Stimulated activated CD8-positive, alpha-beta memory T cell treated with anti-CD3 and anti-CD28 coated beads, Interleukin-15, amount 100 ng/mL, for 48 hours (primary cell): Measurements from ENCODE around the gene CDH4.

Source experiments
- DNase-seq, 2 donors: peaks; one replicate each; pipeline ENCODE4 v3.0.0-alpha.2; 2020; ENCODE audit warnings: low read depth in 2 of 2

The CDH4 gene

GRCh38 chr20:61301711-61302525 lies 49.9 kb downstream of the CDH4 start:
- no peak for DNase-seq

DNA sequence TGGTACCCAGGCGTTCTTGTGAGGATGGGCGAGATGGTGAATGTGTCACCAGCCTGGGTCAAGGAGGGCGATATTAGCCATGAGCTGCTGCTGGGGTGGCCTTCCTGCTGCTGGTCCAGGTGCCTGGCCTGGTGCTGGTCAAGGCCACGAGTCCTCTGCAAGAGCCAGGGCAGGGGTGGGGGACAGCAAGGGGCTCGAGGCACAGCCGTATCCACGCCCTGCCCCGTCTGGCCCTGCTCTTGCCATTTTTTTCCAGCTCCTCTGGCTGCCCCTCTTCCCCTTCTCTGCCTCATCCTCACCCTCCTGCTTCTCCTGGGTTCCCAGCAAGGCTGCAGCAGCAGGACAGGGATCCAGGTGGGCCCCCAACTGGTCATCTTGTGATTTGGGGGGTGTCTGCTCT lies 51.2 kb downstream of the CDH4 start:
- no peak for DNase-seq

GRCh38 chr20:61303675-61304074 lies 51.6 kb downstream of the CDH4 start:
- no peak for DNase-seq

- no peak for DNase-seq
These were observed 52.7 kb downstream of the CDH4 start for GRCh38 chr20:61304750-61305149.

- DNase-seq = no peak
These were observed 54.9 kb downstream of the CDH4 start for GRCh38 chr20:61306937-61307475.

DNA sequence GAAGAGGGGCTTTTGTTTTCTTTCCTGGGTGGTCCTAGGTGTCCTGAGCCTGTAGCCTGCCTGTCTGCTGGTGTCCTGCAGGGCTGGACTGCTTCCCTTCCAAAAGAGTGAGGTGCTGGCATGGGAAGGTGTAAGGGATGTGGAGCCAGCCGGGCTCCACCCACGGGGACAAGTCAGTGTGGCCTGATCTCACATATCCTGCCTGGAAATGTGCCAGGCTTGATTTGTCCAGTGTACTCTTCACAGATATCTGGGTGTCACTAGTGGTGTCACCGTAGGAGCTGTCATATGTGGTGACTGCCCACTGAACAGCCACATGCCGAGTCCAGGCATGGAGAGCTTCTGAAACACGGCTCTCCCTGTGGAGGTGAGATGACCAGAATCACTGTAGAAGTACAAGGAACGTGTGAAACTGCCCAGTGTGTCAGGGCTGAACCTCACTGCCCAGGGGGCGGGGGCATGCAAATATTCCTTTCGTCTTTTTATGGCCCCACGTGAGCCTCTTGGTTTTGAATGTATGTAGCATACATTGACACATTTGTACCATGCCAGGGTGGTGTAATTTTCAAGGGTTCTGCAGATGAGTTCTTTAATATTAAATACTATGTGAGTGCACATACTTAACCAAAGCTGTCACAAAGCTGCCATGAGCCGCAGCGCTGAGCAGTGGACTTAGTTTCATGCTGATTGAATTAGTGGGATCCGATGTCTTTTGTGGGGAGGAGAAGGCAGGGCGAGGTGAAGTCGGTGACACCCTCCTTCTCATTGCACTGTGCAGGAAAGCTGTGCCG lies 55.8 kb downstream of the CDH4 start:
- no peak for DNase-seq

DNA sequence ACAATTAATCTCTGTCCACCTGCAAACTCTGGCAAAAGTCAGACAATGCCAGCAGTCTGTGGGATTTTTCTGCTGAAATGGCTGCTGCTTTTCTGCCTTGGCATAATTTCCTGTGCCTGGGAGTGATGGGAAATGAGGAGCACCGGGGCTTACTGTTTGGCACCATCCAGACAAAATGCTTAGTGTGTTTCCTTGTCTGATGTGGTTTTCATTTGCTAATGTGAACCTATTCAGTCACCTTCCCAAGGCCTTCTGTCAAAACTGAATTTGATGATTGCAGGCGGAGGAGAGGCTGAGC lies 56.4 kb downstream of the CDH4 start:
- DNase-seq = no peak

DNA sequence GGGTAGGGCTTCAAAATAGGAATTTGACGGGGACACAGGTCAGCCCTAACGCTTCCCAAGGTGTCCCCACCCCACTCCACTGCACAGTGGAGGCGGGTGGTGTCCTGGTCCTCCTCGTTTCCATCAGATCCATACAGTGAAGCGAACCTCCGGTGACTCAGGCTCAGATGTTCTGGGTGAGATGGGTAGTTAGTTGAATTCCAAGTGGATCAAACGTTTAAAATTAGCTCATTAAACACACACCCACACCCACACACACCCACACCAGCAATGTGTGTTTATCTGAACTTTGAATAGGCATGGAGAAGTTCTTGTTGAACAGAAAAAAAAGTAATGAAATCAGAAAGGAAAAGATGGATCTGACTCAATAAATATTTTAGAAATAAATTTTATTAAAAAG lies 58.9 kb downstream of the CDH4 start:
- no peak for DNase-seq

DNA sequence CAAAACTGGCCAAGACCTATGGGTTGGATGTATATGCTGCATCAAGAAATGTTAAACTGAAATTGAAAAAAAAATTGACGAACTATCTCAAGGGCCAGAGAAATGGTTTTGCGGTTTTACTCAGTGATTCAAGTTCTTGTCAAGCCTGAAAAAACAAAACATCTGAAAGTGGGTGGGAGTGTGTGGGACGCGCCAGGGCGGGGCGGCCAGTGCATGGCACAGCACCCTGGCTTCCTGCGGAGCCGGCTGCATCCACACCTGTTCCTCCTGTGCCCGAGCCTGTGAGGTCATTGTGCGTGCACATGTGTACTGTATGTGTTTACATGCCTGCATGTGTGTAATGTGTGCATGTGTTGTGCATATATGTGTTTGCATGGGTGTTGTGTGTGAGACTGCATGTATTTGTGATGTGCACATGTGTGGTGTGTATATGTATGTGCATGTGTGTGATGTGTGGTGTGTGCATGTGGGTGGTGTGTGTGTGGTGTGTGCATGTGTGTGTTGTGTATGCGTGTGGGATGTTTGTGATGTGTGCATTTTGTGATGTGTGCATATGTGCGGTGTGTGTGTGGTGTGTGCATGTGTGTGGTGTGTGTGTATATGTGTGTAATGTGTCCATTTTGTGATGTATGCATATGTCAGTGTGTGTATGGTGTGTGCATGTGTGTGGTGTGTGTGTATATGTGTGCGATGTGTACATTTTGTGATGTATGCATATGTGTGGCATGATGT lies 59.8 kb downstream of the CDH4 start:
- no peak for DNase-seq

- no peak for DNase-seq
These were observed 60.9 kb downstream of the CDH4 start for GRCh38 chr20:61312925-61313324.

DNA sequence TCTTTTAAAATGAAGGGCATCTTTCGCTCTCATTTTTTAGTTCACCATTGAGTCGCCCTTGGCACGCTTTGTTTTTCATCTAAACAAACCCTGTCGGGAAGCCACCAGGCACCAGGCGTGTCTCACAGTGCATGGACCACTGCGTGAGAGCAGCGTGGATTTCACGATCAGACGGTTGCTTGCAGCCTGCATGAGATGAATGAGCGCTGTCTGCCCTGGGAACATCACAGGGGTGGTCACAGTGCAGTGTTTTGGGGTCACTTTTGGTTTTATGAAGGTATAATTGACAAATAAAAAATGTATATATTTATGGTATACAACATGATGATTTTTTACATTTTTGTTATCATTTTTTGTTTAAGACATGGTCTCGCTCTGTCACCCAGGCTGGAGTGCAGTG lies 61.3 kb downstream of the CDH4 start:
- DNase-seq = no peak

- no peak for DNase-seq
These were observed 62.4 kb downstream of the CDH4 start for GRCh38 chr20:61314326-61315010.

DNA sequence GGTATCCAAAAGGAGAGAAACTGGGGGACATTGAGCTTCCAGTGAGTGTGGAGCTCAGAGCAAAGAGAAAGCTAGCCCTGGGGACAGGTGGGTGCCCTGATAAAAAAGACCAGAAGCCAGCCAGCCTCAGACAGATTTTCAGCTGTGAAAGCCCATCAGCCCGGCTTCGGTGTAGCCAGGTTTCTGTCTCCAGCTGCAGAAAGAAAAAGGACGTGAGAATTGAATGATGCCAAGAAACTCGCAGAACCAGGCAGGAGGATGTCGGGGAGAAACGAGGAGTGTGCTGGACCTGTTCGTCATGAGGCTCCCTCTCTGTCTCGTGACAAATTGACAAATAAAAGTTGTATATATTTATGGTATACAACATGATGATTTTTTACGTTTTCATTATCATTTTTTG lies 63.3 kb downstream of the CDH4 start:
- no peak for DNase-seq

DNA sequence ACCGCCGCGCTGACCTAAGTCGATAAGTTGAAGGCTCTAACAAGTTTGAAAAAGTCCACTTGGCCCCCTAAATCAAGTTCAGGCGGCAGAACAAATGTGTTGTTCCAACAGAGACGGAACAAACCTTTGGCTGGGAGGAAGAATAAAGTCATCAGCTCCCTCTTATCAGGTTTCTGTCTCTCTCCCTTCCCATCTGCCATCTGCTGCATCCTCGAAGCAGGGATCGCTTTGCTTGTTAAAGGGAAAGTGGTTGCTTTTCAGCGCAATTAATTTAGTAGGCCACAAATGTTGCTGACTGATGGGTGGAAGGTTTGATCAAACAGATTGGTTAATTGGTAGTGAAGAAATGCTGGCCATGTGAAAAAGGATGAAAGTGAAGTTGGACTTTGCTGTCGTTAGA lies 64.3 kb downstream of the CDH4 start:
- DNase-seq = no peak

GRCh38 chr20:61317966-61318530 lies 66.0 kb downstream of the CDH4 start:
- DNase-seq = no peak

DNA sequence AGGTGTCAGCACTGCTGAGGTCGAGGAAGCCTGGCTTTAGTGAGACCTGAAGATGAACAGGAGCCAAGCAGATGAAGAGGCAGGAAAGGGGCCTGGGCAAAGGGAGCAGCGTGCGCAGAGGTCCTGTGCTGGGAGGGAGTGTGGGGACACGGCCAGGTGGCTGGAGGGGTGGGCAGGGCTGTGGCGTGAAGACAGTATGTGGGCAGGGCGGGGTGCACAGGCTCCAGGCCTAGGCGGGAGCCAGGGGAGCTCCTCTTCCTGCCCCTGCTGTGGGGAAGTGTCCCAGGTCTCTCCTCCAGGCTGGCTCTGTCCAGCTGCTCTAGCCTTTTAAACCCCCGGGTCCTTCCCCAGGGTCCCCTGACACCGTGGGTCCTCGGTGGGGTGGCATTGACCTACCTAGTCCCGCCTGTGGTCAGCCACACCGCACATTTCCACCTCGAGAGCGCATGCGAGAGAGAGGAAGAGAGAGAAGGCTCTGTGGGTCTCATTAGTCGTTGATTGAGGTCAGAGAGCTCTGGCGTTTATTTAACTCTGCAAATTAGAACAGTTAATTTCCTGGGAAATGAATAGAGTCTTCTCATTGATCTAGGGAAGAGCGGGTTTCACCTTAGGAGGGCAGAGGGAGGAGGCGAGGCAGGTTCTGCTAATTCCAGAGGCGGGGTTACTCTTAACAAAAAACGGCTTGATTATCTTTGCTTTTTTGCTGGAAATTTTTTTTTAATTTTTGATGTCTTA lies 68.8 kb downstream of the CDH4 start:
- no peak for DNase-seq

- DNase-seq = no peak
These were observed 69.4 kb downstream of the CDH4 start for GRCh38 chr20:61321481-61321880.

GRCh38 chr20:61322151-61322865 lies 70.2 kb downstream of the CDH4 start:
- DNase-seq = no peak

GRCh38 chr20:61324906-61325305 lies 72.8 kb downstream of the CDH4 start:
- no peak for DNase-seq

DNA sequence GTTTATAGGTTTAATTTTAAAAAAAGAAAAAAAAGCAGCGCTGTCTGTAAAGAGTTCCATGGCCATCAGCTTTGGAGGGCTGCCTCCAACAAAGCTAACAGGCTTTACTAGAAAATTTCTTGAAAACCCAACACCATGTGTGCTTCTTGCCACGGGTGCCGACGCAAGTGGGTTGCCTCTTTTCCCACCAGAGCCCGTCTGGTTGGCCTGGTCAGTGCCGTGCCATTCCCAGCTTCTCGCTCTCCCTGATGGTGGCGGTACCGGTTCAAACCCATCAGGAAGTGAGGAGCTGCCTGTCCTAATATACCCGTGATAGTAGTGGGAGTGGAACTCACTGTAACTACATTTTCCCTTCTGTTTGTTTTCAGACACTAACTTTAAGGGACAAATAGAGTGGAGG lies 73.7 kb downstream of the CDH4 start:
- no peak for DNase-seq
